SW 1271 (cell line): ENCODE results near the gene KRT77.

Source experiments
- DNase-seq, 2 experiments: peaks; one replicate each; lab custom pipeline; 2025; lab: John Stamatoyannopoulos, UW

KRT77 gene

GRCh38 chr12:52655251-52655650, 48.1 kb downstream of the KRT77 start:
- DNase-seq: no peak

GRCh38 chr12:52651726-52652261, 51.5 kb downstream of the KRT77 start, which contains the start of gene KRT2:
TSS of gene KRT2 (minus strand) at chr12:52652211. CDS start at chr12:52652142, 69 bp downstream.
- no peak for DNase-seq

- no peak for DNase-seq
Measured at GRCh38 chr12:52650520-52651081, 52.7 kb downstream of the KRT77 start.

GRCh38 chr12:52649066-52649465, 54.3 kb downstream of the KRT77 start:
- DNase-seq: no peak

GRCh38 chr12:52648012-52648550, 55.2 kb downstream of the KRT77 start:
- no peak for DNase-seq

GRCh38 chr12:52647601-52648000, 55.7 kb downstream of the KRT77 start:
- DNase-seq: no peak

- DNase-seq: no peak
Measured at GRCh38 chr12:52646613-52647012, 56.7 kb downstream of the KRT77 start.

- no peak for DNase-seq
Measured at GRCh38 chr12:52645982-52646381, 57.3 kb downstream of the KRT77 start.

GRCh38 chr12:52645120-52645761, 58.1 kb downstream of the KRT77 start:
- no peak for DNase-seq

- DNase-seq: no peak
Measured at GRCh38 chr12:52644078-52644415, 59.3 kb downstream of the KRT77 start.

- DNase-seq: no peak
Measured at GRCh38 chr12:52643233-52644077, 59.9 kb downstream of the KRT77 start.

- DNase-seq: no peak
Measured at GRCh38 chr12:52641468-52641867, 61.9 kb downstream of the KRT77 start.
